ENCODE results near the gene PRSS36.
A peak's percentile ranks its signal among the peaks of the same experiment; 100 is the strongest.

The PRSS36 gene

DNA sequence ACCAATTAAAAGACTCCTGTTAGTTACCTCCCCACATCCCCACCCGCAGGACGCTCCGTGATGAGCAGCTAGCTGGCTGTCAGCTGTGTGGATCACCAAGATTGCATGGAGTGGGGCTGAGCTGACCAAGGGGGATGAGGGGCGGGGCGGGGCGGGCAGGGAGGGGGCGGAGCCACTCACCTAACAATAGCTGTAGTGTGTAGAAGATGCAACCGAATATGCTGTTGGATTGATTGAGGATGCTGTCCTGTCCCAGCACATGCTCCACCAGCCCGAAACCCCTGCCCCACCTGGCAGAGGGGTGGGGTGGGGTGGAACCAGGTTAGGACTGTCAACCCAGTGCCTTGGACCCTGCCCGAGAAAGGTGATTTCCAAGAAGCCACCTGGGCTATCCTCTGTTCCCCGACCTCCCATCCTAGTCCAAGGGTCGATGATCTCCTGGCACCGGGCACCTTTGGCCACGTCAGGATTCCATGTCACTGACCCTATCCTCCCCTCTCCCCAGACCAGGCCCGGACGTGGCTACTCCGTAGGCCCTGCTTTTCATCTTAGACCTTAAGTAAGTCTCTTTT, 56.6 kb downstream of the PRSS36 start:
- Histone ChIP-seq H3K9me2 (replicated peaks; ENCODE audit: insufficient read depth, low read length) (no peaks in the 10 kb centered on the region), H3K9me3 (ENCODE audit: insufficient read depth, low read length) (no peaks in the 10 kb centered on the region), H3K36me3 (ENCODE audit: low read length) (no peaks in the 10 kb centered on the region), H4K20me1 (ENCODE audit: low read depth, low read length) (peaks cover 2% of the 10 kb centered on the region; the same call in 1 of the 2 replicates), H3K9ac (ENCODE audit: low read length) (peak overlapping the region; percentile 73), H3K4me3 (ENCODE audit: insufficient read depth, low read length, poor library complexity, severe bottlenecking) (peak overlapping the region; percentile 82), H3F3A (ENCODE audit: insufficient read depth) (peaks cover 10% of the 10 kb centered on the region), H3K27ac (ENCODE audit: low read depth, low read length) (peak overlapping the region; percentile 76; the same call in 1 of the 2 replicates), H2AFZ (ENCODE audit: low read depth, low read length, severe bottlenecking) (no peak overlapping the region), H3K4me2 (ENCODE audit: low read depth, low read length, poor library complexity, severe bottlenecking) (peak overlapping the region; percentile 72), H3K27me3 (ENCODE audit: low read length) (no peaks in the 10 kb centered on the region), H3K79me2 (ENCODE audit: insufficient read depth, low read length) (peaks cover 20% of the 10 kb centered on the region)
- TF ChIP-seq, protein P1, sequence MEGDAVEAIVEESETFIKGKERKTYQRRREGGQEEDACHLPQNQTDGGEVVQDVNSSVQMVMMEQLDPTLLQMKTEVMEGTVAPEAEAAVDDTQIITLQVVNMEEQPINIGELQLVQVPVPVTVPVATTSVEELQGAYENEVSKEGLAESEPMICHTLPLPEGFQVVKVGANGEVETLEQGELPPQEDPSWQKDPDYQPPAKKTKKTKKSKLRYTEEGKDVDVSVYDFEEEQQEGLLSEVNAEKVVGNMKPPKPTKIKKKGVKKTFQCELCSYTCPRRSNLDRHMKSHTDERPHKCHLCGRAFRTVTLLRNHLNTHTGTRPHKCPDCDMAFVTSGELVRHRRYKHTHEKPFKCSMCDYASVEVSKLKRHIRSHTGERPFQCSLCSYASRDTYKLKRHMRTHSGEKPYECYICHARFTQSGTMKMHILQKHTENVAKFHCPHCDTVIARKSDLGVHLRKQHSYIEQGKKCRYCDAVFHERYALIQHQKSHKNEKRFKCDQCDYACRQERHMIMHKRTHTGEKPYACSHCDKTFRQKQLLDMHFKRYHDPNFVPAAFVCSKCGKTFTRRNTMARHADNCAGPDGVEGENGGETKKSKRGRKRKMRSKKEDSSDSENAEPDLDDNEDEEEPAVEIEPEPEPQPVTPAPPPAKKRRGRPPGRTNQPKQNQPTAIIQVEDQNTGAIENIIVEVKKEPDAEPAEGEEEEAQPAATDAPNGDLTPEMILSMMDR (IDR thresholded peaks at IDR 0.05; ENCODE audit: insufficient read depth, low read length, poor library complexity, severe bottlenecking): no peak
- no peak for TF ChIP-seq EZH2phosphoT487 (conservative IDR thresholded peaks at IDR 0.05; ENCODE audit: low read length)

DNA sequence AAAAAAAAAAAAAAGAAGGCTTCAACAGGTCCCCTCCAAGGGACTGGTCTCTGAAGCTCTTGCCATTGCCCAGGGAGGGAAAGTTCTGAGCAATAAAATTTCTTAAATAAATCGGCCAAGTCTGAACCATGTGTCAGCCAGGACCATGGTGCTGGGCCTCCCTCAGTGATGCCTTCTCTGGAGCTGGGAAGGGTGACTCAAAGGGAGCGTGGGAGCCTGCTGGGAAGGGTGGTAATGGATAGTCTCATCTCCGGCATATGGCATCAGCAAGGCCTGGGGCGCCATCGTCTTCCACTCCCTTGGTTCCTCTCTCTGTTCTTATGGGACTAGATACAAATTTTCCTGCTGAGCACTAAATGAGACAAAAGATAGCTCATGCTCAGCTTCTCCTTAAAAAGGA, 57.5 kb downstream of the PRSS36 start:
- H3K79me2 ChIP-seq (ENCODE audit: insufficient read depth, low read length): peaks cover 20% of the 10 kb centered on the region
- no peak overlapping the region for H3K9ac ChIP-seq (ENCODE audit: low read length)

DNA sequence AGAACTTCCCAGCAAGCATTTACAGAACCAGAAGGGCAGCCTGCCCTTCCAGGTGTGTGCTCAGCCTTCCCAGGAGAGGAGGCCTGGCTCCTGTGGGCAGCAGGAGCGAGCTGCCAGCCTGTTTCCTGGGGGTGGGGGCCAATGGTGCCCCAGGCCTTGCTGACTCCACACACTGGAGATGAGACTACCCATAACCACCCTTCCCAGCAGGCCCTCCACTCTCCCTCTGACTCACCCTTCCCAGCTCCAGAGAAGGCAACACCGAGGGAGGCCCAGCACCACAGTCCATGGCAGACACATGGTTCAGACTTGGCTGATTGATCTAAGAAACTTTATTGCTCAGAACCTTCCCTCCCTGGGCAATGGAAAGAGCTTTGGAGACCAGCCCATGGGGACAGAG, 59.3 kb downstream of the PRSS36 start:
- TF ChIP-seq, protein P1 (IDR thresholded peaks at IDR 0.05; ENCODE audit: insufficient read depth, low read length, poor library complexity, severe bottlenecking): no peak
- no peak for TF ChIP-seq EZH2phosphoT487 (conservative IDR thresholded peaks at IDR 0.05; ENCODE audit: low read length)
- no peak overlapping the region for H3K4me2 ChIP-seq (ENCODE audit: low read depth, low read length, poor library complexity, severe bottlenecking)
- peaks cover 20% of the 10 kb centered on the region for H3K79me2 ChIP-seq (ENCODE audit: insufficient read depth, low read length)
- no peak overlapping the region for H2AFZ ChIP-seq (ENCODE audit: low read depth, low read length, severe bottlenecking)
- H3K9me3 ChIP-seq (ENCODE audit: insufficient read depth, low read length): no peaks in the 10 kb centered on the region
- H3K36me3 ChIP-seq (ENCODE audit: low read length): no peaks in the 10 kb centered on the region
- H3K9ac ChIP-seq (ENCODE audit: low read length): no peak overlapping the region
- peaks cover 2% of the 10 kb centered on the region; the same call in 1 of the 2 replicates for H4K20me1 ChIP-seq (ENCODE audit: low read depth, low read length)
- H3K4me3 ChIP-seq (ENCODE audit: insufficient read depth, low read length, poor library complexity, severe bottlenecking): no peak overlapping the region
- H3K9me2 ChIP-seq (replicated peaks; ENCODE audit: insufficient read depth, low read length): no peaks in the 10 kb centered on the region
- no peaks in the 10 kb centered on the region for H3K27me3 ChIP-seq (ENCODE audit: low read length)
- H3F3A ChIP-seq (ENCODE audit: insufficient read depth): peaks cover 7% of the 10 kb centered on the region
- H3K27ac ChIP-seq (ENCODE audit: low read depth, low read length): no peak overlapping the region

More for the DNA sequence above, 57.5 kb downstream of the PRSS36 start:
- H3K9me2 ChIP-seq (replicated peaks; ENCODE audit: insufficient read depth, low read length): no peaks in the 10 kb centered on the region
- no peak overlapping the region for H3K4me2 ChIP-seq (ENCODE audit: low read depth, low read length, poor library complexity, severe bottlenecking)
- no peak overlapping the region for H3K4me3 ChIP-seq (ENCODE audit: insufficient read depth, low read length, poor library complexity, severe bottlenecking)
- peaks cover 2% of the 10 kb centered on the region; the same call in 1 of the 2 replicates for H4K20me1 ChIP-seq (ENCODE audit: low read depth, low read length)
- H3K27ac ChIP-seq (ENCODE audit: low read depth, low read length): no peak overlapping the region
- H3F3A ChIP-seq (ENCODE audit: insufficient read depth): peaks cover 10% of the 10 kb centered on the region
- no peaks in the 10 kb centered on the region for H3K36me3 ChIP-seq (ENCODE audit: low read length)
- no peak for TF ChIP-seq EZH2phosphoT487 (conservative IDR thresholded peaks at IDR 0.05; ENCODE audit: low read length)
- TF ChIP-seq, protein P1 (IDR thresholded peaks at IDR 0.05; ENCODE audit: insufficient read depth, low read length, poor library complexity, severe bottlenecking): no peak
- no peak overlapping the region for H2AFZ ChIP-seq (ENCODE audit: low read depth, low read length, severe bottlenecking)
- H3K9me3 ChIP-seq (ENCODE audit: insufficient read depth, low read length): no peaks in the 10 kb centered on the region
- no peaks in the 10 kb centered on the region for H3K27me3 ChIP-seq (ENCODE audit: low read length)
